ENCODE measurements around the gene TTC21A.

- no peak for TF ChIP-seq CTCF (conservative IDR thresholded peaks at IDR 0.05 in 1 of 2, IDR thresholded peaks at IDR 0.05 in 1 of 2; ENCODE audit: low read depth in 1 of 2, low read length in 2 of 2)
- TF ChIP-seq EZH2 (IDR thresholded peaks at IDR 0.05; ENCODE audit: low read length, missing control alignments) = no peak
Observed at GRCh38 chr3:39090922-39091321, 16.6 kb upstream of the TTC21A start.

All from fibroblast of lung (primary cell).